Neural cell (in vitro differentiated cells): ENCODE results near the gene CDC73. TPM values are rescaled to one million over a fixed set of nuclear protein-coding genes. Genes with fewer than 3 reads are reported as not detected.
A peak's percentile ranks its signal among the peaks of the same experiment; 100 is the strongest.

Experiments used
- H2AFZ ChIP-seq: fragments of 200-600, 300-800 bp; sonication (generic), shearing (Covaris generic); 2 replicates; pipeline ENCODE4 v1.6.0; 2014; ENCODE audit warnings: low read depth, mild to moderate bottlenecking, antibody characterized with exemption, low read length, moderate library complexity
- H3F3A ChIP-seq: fragments of 200-600 bp; shearing (Covaris generic); 2 replicates; pipeline ENCODE4 v1.6.1; 2016; ENCODE audit warnings: mild to moderate bottlenecking, moderate library complexity, mixed read lengths, antibody characterized with exemption, low read length; ENCODE audit not compliant: insufficient read depth, poor library complexity, severe bottlenecking
- H3K27ac ChIP-seq: fragments of 200-600, 300-800 bp; sonication (generic), shearing (Covaris generic); 2 replicates; pipeline ENCODE4 v1.5.1; 2014; ENCODE audit warnings: mild to moderate bottlenecking, low read length, moderate library complexity
- H3K27me3 ChIP-seq: fragments of 300-800, 200-600 bp; sonication (generic), shearing (Covaris generic); 2 replicates; pipeline ENCODE4 v1.6.0; 2014; ENCODE audit warnings: mild to moderate bottlenecking, low read depth, low read length, moderate library complexity; ENCODE audit not compliant: insufficient read depth
- H3K36me3 ChIP-seq: fragments of 300-800, 200-600 bp; sonication (generic), shearing (Covaris generic); 2 replicates; pipeline ENCODE4 v1.5.1; 2014; ENCODE audit warnings: mild to moderate bottlenecking, antibody characterized with exemption, low read length, moderate library complexity; ENCODE audit not compliant: insufficient read depth
- H3K4me2 ChIP-seq: fragments of 300-800, 200-600 bp; sonication (generic), shearing (Covaris generic); 2 replicates; pipeline ENCODE4 v1.6.0; 2014; ENCODE audit warnings: mild to moderate bottlenecking, low read length
- H3K4me3 ChIP-seq: fragments of 300-800, 200-600 bp; sonication (generic), shearing (Covaris generic); 2 replicates; pipeline ENCODE4 v1.5.1; 2014; ENCODE audit warnings: mild to moderate bottlenecking, low read length, moderate library complexity
- H3K79me2 ChIP-seq: fragments of 200-600 bp; shearing (Covaris generic); replicated peaks from 2 replicates; pipeline ENCODE4 v1.6.0; 2014; ENCODE audit warnings: mild to moderate bottlenecking, low read length, moderate library complexity; ENCODE audit not compliant: insufficient read depth
- H3K9ac ChIP-seq: fragments of 300-800, 200-600 bp; sonication (generic), shearing (Covaris generic); 2 replicates; pipeline ENCODE4 v1.6.1; 2016; ENCODE audit warnings: mild to moderate bottlenecking, low read length, mixed read lengths
- H3K9me2 ChIP-seq: fragments of 200-600 bp; shearing (Covaris generic); 2 replicates; pipeline ENCODE4 v1.6.1; 2016; ENCODE audit warnings: mild to moderate bottlenecking, low read length, mixed read lengths; ENCODE audit not compliant: insufficient read depth
- H3K9me3 ChIP-seq: fragments of 200-600, 300-800 bp; sonication (generic), shearing (Covaris generic); 2 replicates; pipeline ENCODE4 v1.6.1; 2016; ENCODE audit warnings: mild to moderate bottlenecking, mixed run types, low read length, moderate library complexity, mixed read lengths
- H4K20me1 ChIP-seq: fragments of 200-600 bp; shearing (Covaris generic); 2 replicates; pipeline ENCODE4 v1.6.1; 2016; ENCODE audit warnings: mild to moderate bottlenecking, mixed run types; ENCODE audit not compliant: insufficient read depth
- EP300 ChIP-seq: fragments of 450-650 bp; conservative IDR thresholded peaks from 2 replicates; pipeline ENCODE4 v1.6.1; 2014; ENCODE audit warnings: antibody characterized with exemption, mild to moderate bottlenecking, moderate library complexity; ENCODE audit not compliant: poor library complexity, severe bottlenecking
- EZH2 ChIP-seq: fragments of 200-600, 300-800 bp; shearing (Covaris generic), sonication (generic); IDR thresholded peaks from 2 replicates; pipeline ENCODE4 v1.6.1; 2014; ENCODE audit warnings: antibody characterized with exemption, low read length, borderline replicate concordance, mild to moderate bottlenecking; ENCODE audit not compliant: insufficient read depth, poor library complexity, severe bottlenecking
- MXI1 ChIP-seq: fragments of 450-650 bp; conservative IDR thresholded peaks from 2 replicates; pipeline ENCODE4 v1.6.1; 2014; ENCODE audit warnings: antibody characterized with exemption, mild to moderate bottlenecking; ENCODE audit not compliant: poor library complexity, severe bottlenecking
- POLR2AphosphoS5 ChIP-seq: IDR thresholded peaks from 2 replicates; pipeline ENCODE4 v1.6.1; 2012
- RAD21 ChIP-seq: fragments of 450-650 bp; conservative IDR thresholded peaks from 2 replicates; pipeline ENCODE4 v1.6.1; 2014; ENCODE audit warnings: antibody characterized with exemption, mild to moderate bottlenecking, moderate library complexity
- SMC3 ChIP-seq: fragments of 450-650 bp; conservative IDR thresholded peaks from 2 replicates; pipeline ENCODE4 v1.6.1; 2014; ENCODE audit warnings: antibody characterized with exemption, mild to moderate bottlenecking, moderate library complexity; ENCODE audit not compliant: poor library complexity
- polyA plus RNA-seq: library from polyadenylated mRNA; depleted of rRNA; stranded (reverse); fragments of >200 nt; gene quantifications from 2 replicates; pipeline ENCODE4 v1.2.3, GENCODE V29; 2014
- TF ChIP-seq, protein P1 (sequence below): fragments of 450-650 bp; IDR thresholded peaks from 2 replicates; pipeline ENCODE4 v1.5.1; 2014; ENCODE audit warnings: antibody characterized with exemption, mild to moderate bottlenecking, moderate library complexity; ENCODE audit not compliant: poor library complexity, severe bottlenecking
- TF ChIP-seq, protein P2 (sequence below): IDR thresholded peaks from 2 replicates; pipeline ENCODE4 v1.6.1; 2012; ENCODE audit warnings: borderline replicate concordance

CDC73 gene
- polyA plus RNA-seq, 1 donor from 2014 or later: 11.9 TPM

DNA sequence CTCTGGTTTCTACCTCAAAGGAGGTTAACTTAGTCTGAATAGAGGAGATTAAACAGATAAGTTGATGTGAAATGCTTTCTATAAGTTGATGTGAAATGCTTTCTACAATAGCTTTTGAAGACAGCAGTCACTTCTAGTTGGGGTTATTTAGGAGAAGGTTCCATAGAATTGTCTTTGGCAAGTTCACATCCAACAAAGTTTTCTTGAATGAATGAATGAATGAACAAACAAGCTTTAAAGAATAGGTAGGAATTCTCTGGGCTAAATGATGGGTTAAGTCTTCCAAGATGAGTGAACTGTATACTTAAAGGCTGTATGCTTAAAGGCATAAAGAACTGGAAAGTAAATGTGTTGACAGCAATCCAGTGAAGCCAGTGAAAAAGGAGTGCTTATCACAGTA is 1.9 kb downstream of the CDC73 start:
- Histone ChIP-seq H3K9me2 (no peaks in the 10 kb centered on the region), H3K36me3 (no peaks in the 10 kb centered on the region), H2AFZ (no peak overlapping the region), H3K9me3 (no peaks in the 10 kb centered on the region), H3K27me3 (no peaks in the 10 kb centered on the region), H3K79me2 (peaks cover 42% of the 10 kb centered on the region), H4K20me1 (no peaks in the 10 kb centered on the region), H3K27ac (no peak overlapping the region), H3F3A (no peaks in the 10 kb centered on the region), H3K4me2 (peak overlapping the region; percentile 35), H3K9ac (no peak overlapping the region), H3K4me3 (peak overlapping the region; percentile 82)
- TF ChIP-seq MXI1 (no peak), EZH2 (no peak)
- TF ChIP-seq, protein P1, sequence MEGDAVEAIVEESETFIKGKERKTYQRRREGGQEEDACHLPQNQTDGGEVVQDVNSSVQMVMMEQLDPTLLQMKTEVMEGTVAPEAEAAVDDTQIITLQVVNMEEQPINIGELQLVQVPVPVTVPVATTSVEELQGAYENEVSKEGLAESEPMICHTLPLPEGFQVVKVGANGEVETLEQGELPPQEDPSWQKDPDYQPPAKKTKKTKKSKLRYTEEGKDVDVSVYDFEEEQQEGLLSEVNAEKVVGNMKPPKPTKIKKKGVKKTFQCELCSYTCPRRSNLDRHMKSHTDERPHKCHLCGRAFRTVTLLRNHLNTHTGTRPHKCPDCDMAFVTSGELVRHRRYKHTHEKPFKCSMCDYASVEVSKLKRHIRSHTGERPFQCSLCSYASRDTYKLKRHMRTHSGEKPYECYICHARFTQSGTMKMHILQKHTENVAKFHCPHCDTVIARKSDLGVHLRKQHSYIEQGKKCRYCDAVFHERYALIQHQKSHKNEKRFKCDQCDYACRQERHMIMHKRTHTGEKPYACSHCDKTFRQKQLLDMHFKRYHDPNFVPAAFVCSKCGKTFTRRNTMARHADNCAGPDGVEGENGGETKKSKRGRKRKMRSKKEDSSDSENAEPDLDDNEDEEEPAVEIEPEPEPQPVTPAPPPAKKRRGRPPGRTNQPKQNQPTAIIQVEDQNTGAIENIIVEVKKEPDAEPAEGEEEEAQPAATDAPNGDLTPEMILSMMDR: no peak

DNA sequence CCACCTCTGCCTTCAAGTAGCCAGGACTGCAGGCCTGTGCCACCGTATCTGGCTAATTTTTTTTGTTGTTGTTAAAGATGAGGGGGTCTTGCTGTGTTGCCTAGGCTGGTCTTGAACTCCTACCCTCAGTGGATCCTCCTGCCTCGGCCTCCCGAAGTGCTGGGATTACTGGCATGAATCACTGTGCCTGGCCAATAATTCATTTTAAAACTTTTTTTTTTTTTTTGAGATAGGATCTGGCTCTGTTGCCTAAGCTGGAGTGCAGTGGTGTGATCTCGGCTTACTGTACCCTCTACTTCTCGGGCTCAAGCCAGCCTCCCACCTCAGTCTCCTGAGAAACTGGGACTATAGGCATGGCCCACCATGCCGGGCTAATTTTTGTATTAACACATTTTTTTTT is 3.5 kb downstream of the CDC73 start:
- Histone ChIP-seq H2AFZ (no peak overlapping the region), H3K4me2 (no peak overlapping the region), H3F3A (no peaks in the 10 kb centered on the region), H3K36me3 (peaks cover under 1% of the 10 kb centered on the region), H3K27me3 (no peaks in the 10 kb centered on the region), H3K9me3 (no peaks in the 10 kb centered on the region), H3K27ac (no peak overlapping the region), H3K79me2 (peaks cover 42% of the 10 kb centered on the region), H4K20me1 (no peaks in the 10 kb centered on the region), H3K9ac (no peak overlapping the region), H3K4me3 (no peak overlapping the region), H3K9me2 (no peaks in the 10 kb centered on the region)
- TF ChIP-seq POLR2AphosphoS5 (no peak), EP300 (no peak), MXI1 (no peak), SMC3 (no peak), EZH2 (no peak), RAD21 (no peak)
- TF ChIP-seq, protein P2, sequence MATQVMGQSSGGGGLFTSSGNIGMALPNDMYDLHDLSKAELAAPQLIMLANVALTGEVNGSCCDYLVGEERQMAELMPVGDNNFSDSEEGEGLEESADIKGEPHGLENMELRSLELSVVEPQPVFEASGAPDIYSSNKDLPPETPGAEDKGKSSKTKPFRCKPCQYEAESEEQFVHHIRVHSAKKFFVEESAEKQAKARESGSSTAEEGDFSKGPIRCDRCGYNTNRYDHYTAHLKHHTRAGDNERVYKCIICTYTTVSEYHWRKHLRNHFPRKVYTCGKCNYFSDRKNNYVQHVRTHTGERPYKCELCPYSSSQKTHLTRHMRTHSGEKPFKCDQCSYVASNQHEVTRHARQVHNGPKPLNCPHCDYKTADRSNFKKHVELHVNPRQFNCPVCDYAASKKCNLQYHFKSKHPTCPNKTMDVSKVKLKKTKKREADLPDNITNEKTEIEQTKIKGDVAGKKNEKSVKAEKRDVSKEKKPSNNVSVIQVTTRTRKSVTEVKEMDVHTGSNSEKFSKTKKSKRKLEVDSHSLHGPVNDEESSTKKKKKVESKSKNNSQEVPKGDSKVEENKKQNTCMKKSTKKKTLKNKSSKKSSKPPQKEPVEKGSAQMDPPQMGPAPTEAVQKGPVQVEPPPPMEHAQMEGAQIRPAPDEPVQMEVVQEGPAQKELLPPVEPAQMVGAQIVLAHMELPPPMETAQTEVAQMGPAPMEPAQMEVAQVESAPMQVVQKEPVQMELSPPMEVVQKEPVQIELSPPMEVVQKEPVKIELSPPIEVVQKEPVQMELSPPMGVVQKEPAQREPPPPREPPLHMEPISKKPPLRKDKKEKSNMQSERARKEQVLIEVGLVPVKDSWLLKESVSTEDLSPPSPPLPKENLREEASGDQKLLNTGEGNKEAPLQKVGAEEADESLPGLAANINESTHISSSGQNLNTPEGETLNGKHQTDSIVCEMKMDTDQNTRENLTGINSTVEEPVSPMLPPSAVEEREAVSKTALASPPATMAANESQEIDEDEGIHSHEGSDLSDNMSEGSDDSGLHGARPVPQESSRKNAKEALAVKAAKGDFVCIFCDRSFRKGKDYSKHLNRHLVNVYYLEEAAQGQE: no peak
- TF ChIP-seq, protein P1: no peak
